Sigmoid colon (tissue), 4 donors: ENCODE data around the gene PPP1R12B.

ENCODE experiments used
- CTCF ChIP-seq, 4 experiments: fragments of 450-650 bp in 3 of 4; fragments of 200-600 bp in 1 of 4; IDR thresholded peaks; one replicate each; pipeline ENCODE4 v1.5.1; 2016 to 2019; ENCODE audit warnings: antibody characterized with exemption in 4 of 4, mild to moderate bottlenecking in 3 of 4, moderate library complexity in 2 of 4
- POLR2A ChIP-seq, 2 donors: fragments of 450-650 bp; IDR thresholded peaks; one replicate each; pipeline ENCODE4 v1.6.1; 2016; ENCODE audit warnings: antibody characterized with exemption in 2 of 2, mild to moderate bottlenecking in 2 of 2, moderate library complexity in 2 of 2
- POLR2AphosphoS5 ChIP-seq, 4 donors: sonication (generic); formaldehyde crosslinking; IDR thresholded peaks; one replicate each; pipeline ENCODE4 v1.6.1; 2017; ENCODE audit warnings: antibody characterized with exemption in 4 of 4

- TF ChIP-seq CTCF (IDR thresholded peaks at IDR 0.05) (no peak), POLR2AphosphoS5 (IDR thresholded peaks at IDR 0.05) (peak in 1 of 4 donors; percentile 12), POLR2A (IDR thresholded peaks at IDR 0.05) (no peak)
These were observed 216.5 kb downstream of the PPP1R12B start for GRCh38 chr1:202564958-202565495.
